Middle frontal gyrus (tissue), 1 donor: ENCODE data around the gene RHBDD3.

ENCODE experiments used
- DNase-seq: peaks from one replicate; pipeline ENCODE4 v3.0.0-alpha.2; 2015; ENCODE audit warnings: low spot score; ENCODE audit errors: extremely low spot score

Gene RHBDD3

DNA sequence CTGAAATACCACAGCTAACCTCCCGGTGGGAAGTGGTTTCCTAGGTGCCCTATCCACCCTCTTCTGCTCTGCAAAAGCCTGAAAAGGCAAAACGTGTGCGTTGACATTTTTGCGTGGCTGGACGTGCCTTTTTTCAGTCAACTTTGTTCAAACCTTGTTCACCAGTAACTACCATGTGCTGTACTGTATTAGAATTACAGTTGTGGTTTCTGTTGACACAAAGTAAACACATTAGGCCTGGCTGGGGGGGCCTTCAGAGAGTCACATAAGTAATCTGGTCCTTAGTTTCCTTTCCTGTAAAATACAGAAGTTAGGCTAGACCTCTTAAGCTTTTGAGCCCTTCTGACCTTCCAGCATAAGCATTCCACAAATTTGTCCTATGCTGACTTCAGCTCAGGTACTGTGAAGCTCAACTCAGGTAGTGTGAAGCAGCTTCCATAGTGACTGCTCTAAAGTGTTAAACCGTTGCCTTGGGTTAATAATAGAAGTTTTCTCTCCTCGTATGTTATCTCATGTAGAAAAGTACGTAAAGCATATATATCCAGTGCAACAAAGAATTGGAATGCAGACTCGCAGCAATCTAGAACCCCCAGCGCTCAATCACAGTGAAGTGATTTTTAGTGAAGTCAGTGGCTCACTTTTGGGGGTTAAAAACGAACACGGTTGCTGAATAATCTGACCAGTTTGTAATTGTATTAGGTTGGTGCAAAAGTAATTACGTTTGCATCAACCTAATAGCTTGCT, 2.1 kb upstream of the RHBDD3 start:
- no peak for DNase-seq

DNA sequence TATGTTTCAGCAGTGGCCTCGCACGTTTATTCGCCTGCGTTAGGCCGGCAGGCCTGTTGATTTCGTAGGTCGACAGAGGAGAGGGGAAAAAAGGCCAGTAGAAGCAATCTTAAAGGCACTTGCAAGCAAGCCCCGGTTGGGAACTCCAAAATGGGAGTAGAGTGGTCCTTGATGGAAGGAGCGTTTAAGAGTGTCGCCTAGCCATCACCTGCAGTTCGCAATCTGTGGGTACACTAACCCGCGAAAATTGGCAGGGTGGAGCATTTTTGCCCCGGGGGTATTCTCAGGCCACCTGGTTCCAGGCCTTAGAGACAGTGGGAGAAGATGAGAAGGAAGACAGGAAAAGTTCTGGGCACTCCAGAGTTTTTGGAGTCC, 1.4 kb upstream of the RHBDD3 start:
- no peak for DNase-seq

DNA sequence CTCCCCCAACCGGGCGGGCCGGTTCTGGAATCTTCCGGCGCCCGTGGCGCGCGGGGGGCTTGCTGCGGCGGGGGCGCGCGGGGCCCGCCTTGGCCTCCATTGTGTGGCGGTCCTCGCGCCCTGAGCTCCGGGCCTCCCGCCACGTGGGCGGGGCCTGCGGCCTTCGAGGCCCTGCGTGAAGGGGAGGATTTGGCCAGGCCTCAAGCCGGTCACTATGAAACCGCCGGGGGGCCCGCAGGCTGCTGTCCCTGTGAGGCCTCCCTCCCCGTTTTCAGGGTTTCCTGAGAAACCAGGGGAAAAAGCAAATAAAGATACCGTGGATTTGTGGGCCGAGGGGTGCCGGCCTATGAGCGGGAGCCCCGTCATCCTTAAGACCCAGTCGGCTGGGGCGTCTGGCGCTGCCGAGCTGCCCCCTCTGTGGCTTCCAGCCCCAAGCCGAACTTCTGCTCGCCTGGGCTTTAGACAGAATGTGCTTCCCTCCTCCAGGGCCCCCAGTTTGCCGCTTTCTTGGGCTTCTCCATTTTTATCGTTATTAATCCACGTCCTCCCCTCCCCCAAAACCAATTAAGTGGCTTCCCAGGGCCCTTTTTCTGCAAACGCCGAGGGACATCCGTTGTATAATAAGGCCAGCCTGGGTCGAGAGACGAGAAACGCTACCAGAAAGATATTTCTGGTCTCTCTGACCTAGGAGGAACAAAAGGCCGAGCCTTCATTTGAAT, 889 bp upstream of the RHBDD3 start:
- DNase-seq: no peak

DNA sequence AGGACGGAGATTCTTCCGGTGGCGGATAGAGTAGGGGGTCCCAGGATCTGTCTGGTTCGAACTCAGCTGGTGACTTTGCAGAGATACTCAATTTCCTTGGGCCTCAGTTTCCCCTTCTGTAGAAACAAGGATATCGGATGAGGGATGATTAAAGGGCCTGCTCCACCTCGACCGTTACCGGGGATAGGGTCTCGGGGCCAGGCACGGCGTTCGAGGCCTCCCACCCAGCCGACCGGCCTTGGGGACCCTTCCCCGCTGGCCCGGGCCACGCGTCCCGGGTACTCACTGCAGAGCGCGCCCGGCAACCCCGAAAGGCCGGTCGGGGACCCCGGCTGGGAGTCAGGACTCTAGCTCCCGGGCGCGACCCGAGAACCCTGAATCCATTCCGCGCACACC, 321 bp downstream of the RHBDD3 start:
- DNase-seq: no peak

DNA sequence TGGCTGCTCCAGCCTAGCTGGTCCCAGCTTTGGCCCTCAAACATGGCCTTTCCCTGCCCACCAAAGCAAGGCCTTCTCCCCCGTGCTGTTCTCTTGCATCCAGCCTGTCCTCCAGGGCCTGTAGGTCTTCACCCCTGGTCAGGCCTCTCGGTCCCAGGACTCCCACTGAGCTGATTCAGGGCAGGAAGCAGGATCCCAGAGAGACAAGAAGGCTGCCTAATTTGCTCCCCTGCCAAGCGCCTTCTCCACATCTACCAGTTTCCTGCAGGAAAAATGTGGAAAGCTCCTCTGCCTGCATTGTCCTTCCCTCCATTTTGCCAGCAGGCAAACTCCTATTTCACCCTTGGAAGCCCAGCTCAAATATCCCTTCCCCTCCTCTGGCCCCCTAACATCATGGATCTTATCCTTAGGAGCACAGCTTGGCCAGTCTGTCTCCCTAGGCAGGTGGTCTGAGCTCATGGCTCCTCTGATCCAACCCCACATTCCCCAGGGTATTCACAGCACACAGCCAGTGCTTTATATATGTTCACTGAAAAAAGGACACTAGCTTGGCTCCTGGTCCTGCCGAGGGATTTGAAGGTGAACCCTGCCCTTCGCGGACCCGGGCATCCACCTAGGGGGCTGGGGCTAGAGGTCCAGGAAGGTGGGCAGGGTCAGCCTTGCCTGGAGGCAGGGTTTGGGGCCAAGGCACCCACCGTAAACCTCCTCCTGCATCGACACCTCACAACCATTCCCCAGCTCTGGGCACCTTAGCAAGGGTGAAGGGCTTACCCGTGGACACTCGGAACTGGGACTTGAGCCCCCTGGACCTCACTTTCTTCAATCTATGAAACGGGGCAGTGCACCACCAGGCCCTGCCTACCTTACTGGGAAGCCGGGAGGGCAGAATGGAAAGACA, 968 bp downstream of the RHBDD3 start:
- DNase-seq: no peak

DNA sequence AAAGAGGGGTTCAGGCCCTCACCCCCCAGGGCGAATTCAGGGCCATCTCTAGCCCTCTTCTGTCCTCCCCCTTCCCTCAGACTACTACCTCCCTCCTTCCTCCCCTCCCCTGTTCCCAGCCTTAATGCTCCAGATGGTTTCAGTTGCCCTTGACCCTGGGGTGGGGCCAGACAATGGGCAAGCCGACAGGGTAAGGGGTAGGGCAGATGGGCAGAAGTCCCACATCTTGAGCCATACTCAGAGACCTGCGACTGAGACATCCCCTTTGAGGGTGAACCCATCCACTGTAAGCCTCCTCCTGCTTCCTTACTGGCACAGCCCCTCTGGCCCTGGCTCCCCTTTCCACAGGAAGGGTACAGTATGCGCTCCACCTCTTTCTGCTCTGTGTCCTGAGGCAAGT, 1.9 kb downstream of the RHBDD3 start:
- DNase-seq: no peak

DNA sequence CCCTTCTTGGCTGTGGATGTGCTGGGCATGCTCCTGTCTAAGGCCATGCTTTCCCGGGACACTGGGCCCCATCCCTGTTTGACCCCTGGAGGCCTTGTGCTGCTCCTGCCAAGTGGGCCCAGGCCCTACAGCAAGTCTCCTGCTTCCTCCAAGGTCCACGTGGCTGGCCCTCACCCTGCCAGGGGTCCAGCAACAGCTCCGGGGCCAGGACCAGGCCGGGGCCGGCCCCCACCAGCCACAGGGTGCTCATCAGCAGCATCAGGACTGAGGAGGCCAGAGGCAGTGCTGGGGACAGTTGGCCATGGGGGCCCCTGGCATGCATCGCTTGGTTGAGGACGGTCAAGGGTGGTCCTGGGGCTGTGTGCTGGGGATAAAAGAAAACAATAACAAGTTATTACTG, 2.5 kb downstream of the RHBDD3 start:
- no peak for DNase-seq

DNA sequence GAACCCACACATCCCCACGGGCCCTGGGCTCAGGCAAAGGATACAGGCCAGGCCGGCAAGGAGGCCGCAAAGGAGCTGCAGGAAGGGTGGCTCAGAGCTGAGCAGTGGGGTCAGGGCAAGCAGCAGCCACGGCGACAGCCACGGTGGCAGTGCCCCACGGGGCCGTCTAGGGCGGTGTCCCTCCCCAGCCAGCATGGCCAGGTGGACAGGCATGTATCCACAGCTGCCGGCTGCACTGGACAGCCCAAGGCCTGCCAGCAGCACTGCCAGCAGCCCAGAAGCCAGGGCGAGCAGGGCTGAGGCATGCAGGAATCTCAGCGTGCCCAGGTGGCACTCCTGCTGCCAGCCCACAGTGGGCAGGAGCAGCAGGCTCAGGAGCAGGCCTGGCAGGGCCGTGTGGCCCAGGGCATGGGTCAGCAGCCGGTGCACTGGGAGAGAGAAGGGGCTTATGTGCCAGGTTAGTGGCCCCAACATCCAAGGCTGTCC, 3.9 kb downstream of the RHBDD3 start:
- no peak for DNase-seq

DNA sequence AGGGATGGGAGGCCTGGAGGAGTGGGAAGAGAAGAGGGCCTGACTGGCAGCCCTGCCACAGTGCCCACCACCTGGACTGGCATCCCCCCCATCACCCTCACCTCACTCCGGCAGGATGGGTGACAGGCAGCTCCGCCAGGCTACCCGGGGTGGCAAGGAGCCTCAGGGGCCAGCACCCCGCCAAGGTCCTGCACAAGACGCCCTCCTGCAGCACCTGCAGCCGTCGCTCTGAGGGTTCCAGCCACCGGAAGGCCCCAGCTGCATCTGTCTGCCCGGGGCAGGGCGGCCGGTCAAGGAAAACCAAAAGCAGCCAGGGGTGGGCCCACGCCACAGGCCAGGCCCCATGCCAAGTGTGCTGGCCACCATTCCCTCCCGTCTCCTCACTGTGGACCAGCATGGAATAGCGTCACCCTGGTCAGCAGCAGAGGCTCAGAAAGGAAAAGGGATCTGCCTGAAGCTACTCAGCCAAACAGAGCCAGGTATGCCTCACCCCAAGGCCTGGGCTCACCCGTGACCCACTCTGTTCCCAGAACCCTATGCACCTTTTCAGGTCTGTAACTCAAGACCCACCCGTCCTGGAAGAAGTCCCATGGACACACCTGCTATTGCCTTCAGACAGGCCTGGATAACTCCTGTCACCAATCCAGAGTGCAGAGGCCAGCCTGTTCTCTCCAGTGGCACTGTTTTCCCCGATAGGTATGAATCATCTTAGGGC, 7.0 kb downstream of the RHBDD3 start:
- DNase-seq: no peak

DNA sequence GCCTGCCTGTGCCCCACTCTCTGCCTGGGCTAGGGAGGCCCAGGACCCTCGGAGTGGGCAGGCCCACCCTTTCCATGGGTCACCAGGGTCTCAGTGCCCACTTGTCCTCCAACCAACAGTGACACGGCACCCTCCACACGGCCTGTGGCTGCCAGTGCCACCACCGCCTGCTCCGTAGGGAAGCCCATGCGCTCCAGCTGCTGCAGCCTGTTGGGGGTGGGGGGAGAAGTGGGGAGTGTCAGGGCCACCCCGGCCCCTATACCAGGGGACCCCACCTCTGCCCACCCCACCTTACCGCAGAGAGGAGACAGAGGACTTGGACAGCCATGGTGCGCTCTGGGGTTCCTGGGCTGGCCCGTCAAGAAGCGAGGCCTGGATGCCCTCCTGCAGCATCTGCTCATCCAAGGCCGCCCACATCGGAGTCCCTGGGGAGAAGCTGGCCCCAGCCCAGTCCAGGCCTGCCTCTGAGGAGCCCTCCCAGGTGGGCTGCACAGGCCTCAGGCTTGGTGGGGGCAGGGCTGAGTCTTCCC, 7.7 kb downstream of the RHBDD3 start:
- DNase-seq: no peak

DNA sequence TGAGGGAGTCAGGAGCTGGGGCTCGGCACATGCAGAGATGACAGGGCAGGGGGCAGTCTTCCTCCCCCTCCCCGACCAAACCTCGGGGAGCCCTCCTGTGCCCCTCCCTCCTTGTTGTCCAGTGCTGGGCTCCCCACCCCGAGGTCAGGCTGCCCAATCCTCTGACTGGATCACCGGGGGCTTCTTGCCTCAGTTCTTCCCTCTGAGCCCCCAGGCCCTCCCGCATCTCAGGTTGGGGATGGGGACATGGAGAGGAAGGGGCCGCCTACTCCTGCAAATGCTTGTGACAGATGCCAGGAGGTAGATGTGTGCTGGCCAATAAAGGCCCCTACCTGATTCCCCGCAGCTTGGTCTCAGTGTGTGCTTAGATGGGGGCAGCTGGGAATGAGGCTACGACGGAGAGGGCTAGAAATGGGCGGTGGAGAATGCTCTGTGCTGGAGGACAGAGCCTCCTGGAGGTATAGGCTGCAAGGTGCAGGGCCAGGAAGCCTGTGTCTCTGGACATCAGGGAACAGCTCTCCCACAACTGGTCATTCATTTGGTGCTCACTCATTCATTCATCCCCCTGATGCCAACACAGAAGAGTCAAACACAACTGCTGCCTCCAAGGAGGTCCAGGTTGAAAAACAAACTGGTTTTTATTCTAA, 8.4 kb downstream of the RHBDD3 start:
- DNase-seq: no peak

DNA sequence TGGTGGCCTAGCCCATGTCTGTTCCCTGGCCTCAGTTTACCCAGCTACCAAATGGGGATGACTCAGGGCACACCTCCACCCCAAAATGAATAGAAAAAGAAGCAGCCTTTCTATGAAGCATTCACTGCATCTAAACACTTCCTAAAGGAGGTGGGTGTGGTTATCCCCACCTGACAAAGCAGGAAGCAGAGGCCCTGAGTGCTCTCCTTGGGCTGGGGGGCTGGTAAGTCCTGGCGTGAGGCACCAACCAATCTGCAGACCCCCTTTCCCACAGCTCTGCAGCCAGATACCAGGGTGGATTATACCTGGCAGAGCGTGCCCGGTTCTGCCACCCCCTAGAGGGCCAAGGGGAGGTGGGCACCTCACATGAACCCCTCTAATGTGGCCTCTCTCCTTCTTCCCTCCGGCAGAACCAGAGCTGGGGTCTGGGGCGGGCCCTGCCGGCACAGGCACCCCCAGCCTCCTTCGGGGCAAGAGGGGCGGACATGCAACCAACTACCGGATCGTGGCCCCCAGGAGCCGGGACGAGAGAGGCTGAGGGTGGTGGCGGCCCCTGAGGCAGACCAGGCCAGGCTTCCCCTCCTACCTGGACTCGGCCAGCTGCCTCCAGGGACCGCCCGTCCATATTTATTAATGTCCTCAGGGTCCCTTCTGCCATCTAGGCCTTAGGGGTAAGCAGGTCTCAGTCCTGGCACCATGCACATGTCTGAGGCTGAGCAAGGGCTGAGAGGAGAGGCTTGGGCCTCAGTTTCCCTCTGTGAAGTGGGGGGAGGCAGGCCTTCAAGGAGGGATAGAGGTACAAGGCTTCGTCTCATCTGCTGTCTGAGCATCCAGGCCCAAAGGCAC, 9.2 kb downstream of the RHBDD3 start:
- no peak for DNase-seq

DNA sequence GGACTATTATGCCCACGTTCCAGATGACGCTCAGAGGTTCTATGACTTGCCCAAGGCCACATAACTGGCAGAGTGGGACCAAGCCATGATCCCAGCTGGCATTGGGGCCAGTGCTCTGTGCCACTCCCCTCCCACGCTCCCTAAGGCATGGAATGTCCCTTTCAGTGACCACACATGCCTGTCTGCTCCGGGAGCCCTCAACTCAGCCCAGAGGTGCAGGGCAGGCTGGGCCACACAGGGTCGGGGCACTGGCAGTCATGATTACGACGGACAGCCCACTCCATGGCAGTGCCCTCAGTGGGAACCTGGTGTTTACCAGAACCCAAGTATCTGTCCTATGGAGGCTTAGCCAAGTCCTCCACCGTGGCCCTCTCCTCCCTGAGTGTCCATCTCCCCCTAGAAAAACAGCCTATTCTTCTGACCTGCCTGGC, 10.0 kb downstream of the RHBDD3 start:
- DNase-seq: no peak

DNA sequence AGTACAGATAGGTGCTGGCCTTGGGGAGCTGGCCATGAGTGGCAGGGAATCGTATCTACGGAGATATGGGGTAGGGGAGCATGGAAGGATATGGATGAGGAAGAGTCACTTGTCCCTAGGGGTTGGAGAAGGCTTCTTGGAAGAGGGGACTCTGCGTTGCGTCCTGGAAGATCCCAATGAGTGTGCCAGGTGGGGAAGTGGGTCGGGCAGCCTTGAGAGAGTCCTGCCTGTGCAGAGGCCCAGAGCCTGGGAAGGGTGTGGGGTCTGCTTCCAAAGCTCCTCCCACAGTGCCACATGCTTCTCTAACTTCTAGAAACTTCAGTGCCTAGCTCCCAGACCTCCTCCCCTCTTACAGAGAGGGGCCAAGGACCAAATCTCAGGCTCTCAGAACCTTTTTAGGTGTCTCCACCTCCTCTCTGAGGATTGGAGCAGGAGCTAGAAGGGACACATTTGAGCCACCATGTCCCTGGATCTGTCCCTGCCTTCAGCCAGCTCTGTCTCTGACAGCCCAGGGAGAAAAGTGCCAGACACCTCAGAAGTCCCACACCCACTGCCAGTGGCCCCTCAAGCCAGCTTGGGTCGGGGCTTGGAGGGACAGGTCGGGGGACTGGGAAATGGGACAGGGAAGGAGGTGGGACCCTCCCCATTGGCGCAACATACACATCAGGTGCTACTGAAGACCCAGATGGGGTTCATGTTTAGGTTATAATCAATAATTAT, 11.0 kb downstream of the RHBDD3 start:
- no peak for DNase-seq

DNA sequence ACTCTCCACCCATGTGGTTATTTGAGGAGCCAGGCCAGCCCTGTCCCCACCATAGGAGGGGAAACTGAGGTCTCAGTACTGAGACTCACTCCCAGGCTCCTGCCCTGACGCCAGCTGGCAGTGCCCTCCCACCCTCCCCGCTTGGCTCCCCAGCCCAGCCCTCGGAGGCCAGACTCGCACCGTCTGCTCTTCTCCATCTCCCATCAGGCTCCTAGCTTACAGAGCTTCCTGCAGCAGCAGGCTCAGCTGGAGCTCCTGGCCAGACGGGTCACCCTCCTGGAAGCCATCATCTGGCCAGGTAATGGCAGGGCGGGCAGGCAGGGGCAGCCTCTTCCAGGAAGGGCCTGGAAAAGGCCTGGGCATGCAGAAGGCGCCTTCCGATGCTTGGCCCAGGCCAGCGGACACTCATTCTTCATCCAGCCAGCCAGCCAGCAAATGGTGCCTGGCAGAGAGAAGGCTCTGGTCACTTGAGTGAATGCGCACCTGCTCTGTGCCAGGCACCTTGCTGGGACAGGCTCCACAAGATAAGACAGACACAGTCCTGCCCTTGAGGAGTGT, 12.6 kb downstream of the RHBDD3 start:
- DNase-seq: no peak

DNA sequence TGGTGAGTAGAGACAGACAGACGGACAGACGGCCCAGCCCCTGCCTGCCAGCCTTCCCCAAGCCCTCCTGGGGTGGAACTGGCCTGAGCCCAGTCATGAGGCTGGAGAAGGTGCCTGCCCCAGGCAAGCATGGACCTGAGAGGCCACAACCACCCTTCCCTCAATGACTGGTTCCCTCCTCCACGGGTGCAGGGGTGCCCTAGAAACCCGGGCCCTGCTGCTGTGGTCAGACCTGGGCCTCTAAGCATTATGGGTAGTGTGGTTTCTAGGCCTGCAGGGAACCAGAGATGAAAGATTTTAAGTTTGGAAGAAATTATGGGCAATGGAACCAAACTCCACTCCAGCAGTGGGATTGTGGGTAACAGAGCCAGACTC, 13.5 kb downstream of the RHBDD3 start:
- no peak for DNase-seq

DNA sequence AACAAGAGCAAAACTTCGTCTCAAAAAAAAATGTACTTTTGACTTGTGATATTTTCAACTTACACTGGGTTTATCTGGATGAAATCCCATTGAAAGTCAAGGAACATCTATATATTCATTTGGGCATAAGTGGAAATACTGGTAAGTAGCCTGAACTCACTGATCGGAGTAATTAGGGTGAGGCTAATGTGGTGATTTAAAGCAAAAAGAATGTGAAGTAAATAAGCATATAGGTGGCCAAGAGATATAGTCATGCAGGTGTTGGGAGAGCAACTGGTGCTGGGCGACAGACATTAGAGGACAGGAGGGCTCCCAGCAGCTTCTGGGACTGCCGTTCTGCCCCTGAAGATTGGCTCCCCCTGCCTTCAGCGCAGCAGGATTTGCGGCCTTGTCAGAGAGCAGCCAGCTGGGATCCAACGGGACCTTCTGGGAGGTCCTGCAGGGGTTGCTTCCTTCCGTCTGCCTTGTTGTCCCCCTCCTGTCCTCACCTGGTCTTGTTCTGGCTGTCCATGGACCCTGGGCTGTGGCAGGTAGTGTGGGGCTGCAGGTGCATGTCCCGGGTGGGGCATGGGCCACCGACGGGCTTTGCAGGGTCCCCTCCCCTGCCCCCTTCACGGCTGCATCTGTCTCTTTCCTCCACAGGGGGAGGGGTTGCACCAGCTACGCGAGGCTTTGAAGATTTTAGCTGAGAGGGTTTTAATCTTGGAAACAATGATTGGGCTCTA, 14.1 kb downstream of the RHBDD3 start:
- no peak for DNase-seq
